BLaER1 (cell line): ENCODE data around the gene PRMT7.

Source experiments
- H3K27ac ChIP-seq: shearing (Covaris generic); formaldehyde crosslinking; 2 replicates; pipeline ENCODE4 v1.8.1; 2022
- H3K27me3 ChIP-seq: shearing (Covaris generic); formaldehyde crosslinking; 2 replicates; pipeline ENCODE4 v1.8.1; 2022
- H3K36me3 ChIP-seq: shearing (Covaris generic); formaldehyde crosslinking; 2 replicates; pipeline ENCODE4 v1.8.1; 2022
- H3K4me1 ChIP-seq: shearing (Covaris generic); formaldehyde crosslinking; 2 replicates; pipeline ENCODE4 v1.8.1; 2022
- H3K4me2 ChIP-seq: shearing (Covaris generic); formaldehyde crosslinking; 2 replicates; pipeline ENCODE4 v1.8.1; 2022
- H3K4me3 ChIP-seq: shearing (Covaris generic); formaldehyde crosslinking; 2 replicates; pipeline ENCODE4 v1.8.1; 2022
- H3K9ac ChIP-seq: shearing (Covaris generic); formaldehyde crosslinking; 2 replicates; pipeline ENCODE4 v1.8.1; 2022
- H3K9me3 ChIP-seq: shearing (Covaris generic); formaldehyde crosslinking; 2 replicates; pipeline ENCODE4 v1.8.1; 2022
- H4K20me1 ChIP-seq: shearing (Covaris generic); formaldehyde crosslinking; 2 replicates; pipeline ENCODE4 v1.8.1; 2022
- Cebpa-rat ChIP-seq: shearing (Covaris generic); IDR thresholded peaks from 2 replicates; pipeline ENCODE4 v1.8.1; 2022

Gene PRMT7

DNA sequence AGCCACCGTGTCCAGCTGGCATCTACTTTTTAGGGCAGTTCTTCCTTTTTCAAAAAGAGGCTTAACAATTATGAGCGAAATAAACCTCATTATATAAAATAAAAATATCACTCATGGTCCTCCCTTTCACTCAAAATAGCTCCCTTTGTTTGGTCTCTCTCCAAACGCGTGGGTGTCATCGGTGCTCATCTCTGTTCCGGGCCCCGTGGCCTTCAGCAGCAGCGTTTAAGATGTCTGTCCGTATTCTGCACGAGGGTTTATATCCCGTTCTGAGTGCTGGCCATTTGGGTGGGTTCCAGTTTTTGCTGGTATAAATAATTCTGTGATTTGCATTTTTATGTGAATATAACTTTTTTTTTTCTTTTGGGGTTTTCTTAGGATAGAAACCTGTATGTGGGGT lies 33.4 kb downstream of the PRMT7 start:
- Histone ChIP-seq H3K27me3 (no peaks in the 10 kb centered on the region), H3K9ac (no peak overlapping the region), H3K4me3 (no peak overlapping the region), H3K4me2 (no peak overlapping the region), H3K9me3 (no peaks in the 10 kb centered on the region), H3K36me3 (peaks cover 89% of the 10 kb centered on the region), H3K27ac (no peak overlapping the region), H4K20me1 (peaks cover 44% of the 10 kb centered on the region), H3K4me1 (peaks cover 54% of the 10 kb centered on the region)
- TF ChIP-seq Cebpa-rat: no peak

DNA sequence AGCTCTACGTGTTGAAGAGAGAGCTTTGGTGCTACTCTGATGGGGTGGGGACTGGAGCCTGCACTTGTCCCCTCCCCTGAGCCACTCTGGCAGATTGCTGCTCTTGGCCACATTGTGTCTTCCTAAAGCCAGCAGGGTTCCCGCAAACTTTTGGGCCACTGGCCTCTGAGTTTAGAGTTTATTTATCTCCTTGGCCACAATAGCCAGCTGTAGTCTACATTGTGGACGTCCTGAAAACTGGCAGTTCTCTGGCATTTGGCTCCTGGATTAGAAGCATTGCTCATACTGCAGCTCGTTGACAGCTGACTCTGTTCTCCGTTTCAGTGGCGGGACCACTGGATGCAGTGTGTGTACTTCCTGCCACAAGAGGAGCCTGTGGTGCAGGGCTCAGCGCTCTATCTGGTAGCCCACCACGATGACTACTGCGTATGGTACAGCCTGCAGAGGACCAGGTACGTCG lies 34.6 kb downstream of the PRMT7 start:
- H3K4me3 ChIP-seq: no peak overlapping the region
- TF ChIP-seq Cebpa-rat: no peak
- H4K20me1 ChIP-seq: peaks cover 52% of the 10 kb centered on the region
- H3K9ac ChIP-seq: no peak overlapping the region
- H3K4me2 ChIP-seq: peak overlapping the region; percentile 18
- no peaks in the 10 kb centered on the region for H3K9me3 ChIP-seq
- H3K4me1 ChIP-seq: peaks cover 54% of the 10 kb centered on the region
- no peak overlapping the region for H3K27ac ChIP-seq
- H3K27me3 ChIP-seq: no peaks in the 10 kb centered on the region
- peaks cover 89% of the 10 kb centered on the region for H3K36me3 ChIP-seq

DNA sequence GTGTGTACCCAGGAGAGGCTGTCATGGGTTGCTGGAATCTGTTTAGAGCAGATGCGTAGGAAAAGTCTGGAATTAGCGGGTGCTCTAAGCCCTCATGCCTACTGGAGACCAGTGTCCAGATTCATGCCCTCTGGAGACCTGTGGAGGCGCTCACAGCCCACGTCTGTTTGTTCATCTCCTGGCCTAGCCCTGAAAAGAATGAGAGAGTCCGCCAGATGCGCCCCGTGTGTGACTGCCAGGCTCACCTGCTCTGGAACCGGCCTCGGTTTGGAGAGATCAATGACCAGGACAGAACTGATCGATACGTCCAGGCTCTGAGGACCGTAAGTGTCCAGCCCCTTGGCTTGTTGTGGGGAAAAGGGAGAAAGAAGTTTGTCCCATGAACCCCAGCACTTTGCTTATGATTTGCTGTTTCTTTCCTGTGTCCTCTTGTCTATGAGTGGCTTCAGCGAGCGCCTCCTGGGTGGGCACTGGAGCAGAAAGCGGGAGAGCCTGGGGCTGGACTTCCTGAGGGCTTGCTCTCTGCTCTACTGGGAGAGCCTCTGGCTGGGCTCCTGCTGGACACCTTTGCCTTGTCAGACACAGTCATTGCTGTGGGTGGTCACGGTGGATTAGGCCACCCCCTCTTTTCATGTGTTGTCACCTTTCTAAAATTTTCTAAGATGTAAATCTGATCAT lies 35.3 kb downstream of the PRMT7 start:
- H3K4me1 ChIP-seq: peaks cover 61% of the 10 kb centered on the region
- no peak for TF ChIP-seq Cebpa-rat
- H3K9ac ChIP-seq: no peak overlapping the region
- peaks cover 89% of the 10 kb centered on the region for H3K36me3 ChIP-seq
- H3K9me3 ChIP-seq: no peaks in the 10 kb centered on the region
- H3K27ac ChIP-seq: no peak overlapping the region
- no peak overlapping the region for H3K4me3 ChIP-seq
- peak overlapping the region; percentile 69 for H3K4me2 ChIP-seq
- H4K20me1 ChIP-seq: peaks cover 59% of the 10 kb centered on the region
- no peaks in the 10 kb centered on the region for H3K27me3 ChIP-seq

DNA sequence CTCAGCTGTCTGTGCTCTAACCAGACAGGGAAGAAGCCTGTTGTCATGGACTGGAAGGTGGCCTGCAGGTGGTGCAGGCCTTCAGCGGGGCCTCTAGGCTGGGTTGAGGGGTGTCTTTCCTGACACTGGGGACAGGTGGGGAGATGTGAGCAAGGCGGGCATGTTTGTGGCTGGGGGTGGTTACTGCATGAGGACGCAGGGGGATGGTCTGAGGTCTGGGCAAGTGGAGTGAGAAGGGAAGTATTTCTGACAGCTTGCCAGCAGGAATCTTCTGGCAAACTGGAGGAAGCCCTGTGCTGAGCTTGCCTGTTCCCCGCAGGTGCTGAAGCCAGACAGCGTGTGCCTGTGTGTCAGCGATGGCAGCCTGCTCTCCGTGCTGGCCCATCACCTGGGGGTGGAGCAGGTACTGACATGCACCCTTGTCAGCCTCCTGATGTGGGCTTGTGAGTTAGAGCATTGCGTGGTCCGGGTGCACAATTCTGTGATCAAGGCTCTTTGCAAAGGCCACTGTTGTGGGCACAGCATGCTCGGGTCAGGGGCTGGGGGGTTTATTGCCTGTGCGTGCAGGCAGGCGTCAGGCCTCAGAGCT lies 36.2 kb downstream of the PRMT7 start:
- peaks cover 66% of the 10 kb centered on the region for H4K20me1 ChIP-seq
- no peak for TF ChIP-seq Cebpa-rat
- peak overlapping the region; percentile 69 for H3K4me2 ChIP-seq
- no peak overlapping the region for H3K27ac ChIP-seq
- H3K4me1 ChIP-seq: peaks cover 69% of the 10 kb centered on the region
- H3K9me3 ChIP-seq: no peaks in the 10 kb centered on the region
- peak overlapping the region; percentile 3; the same call in 1 of the 2 replicates for H3K9ac ChIP-seq
- H3K4me3 ChIP-seq: no peak overlapping the region
- peaks cover 88% of the 10 kb centered on the region for H3K36me3 ChIP-seq
- no peaks in the 10 kb centered on the region for H3K27me3 ChIP-seq

DNA sequence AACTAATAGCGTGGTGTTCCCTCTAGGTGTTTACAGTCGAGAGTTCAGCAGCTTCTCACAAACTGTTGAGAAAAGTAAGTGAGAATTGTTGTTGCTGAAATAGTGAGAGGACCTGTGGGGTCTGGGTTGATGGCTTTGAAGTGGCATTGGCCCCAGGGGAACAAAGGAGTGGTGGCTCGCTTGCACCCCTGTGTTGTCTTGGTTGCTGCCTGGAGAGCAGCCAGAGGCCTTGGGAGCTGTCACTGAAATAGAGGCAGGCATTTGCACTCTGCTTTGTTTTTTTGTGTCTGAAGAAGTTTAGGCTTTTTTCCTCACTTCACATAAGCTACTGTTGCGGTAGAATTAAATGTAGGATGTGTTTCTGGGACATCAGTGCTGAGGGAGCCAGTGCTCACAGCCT lies 36.8 kb downstream of the PRMT7 start:
- no peak for TF ChIP-seq Cebpa-rat
- H3K4me3 ChIP-seq: no peak overlapping the region
- H3K9ac ChIP-seq: peak overlapping the region; percentile 3; the same call in 1 of the 2 replicates
- peaks cover 72% of the 10 kb centered on the region for H4K20me1 ChIP-seq
- H3K36me3 ChIP-seq: peaks cover 88% of the 10 kb centered on the region
- H3K9me3 ChIP-seq: no peaks in the 10 kb centered on the region
- H3K4me1 ChIP-seq: peaks cover 75% of the 10 kb centered on the region
- no peaks in the 10 kb centered on the region for H3K27me3 ChIP-seq
- peak overlapping the region; percentile 69 for H3K4me2 ChIP-seq
- no peak overlapping the region for H3K27ac ChIP-seq

DNA sequence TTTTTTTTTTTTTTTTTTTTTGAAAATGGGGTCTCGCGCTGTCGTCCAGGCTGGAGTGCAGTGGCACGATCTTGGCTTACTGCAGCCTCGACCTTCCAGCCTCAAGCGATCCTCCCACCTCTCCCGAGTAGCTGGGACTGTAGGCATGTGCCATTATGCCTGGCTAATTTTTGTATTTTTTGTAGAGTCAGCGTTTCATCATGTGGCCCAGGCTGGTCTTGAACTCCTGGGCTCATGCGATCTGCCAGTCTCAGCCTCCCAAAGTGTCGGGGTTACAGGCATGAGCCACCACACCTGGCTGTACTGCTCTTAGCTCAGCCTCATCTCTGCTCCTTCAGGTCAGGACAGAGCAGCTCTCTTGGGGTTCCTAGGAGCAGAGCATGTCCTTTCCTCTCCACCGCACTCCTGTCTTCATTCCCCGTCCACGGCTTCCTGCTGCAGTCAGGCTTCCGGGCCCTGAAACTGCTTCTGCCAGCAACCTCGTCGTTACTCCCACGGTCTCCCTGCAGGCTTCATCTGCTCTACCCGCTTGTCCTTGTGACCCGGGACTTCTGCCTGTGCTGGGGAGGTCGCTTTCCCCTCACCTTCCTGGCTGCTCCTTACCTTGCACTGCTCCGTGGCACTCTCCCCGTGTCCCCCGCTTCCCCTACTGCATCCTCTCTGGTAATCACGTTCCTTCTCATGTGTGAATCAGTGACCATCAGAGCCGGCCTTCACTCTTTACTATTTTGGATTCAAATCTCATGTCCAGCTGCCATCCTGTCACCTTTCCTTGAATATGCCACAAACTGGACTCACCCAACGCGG lies 38.0 kb downstream of the PRMT7 start:
- no peak overlapping the region for H3K27ac ChIP-seq
- H3K4me2 ChIP-seq: peak overlapping the region; percentile 69
- peaks cover 88% of the 10 kb centered on the region for H3K36me3 ChIP-seq
- peaks cover 82% of the 10 kb centered on the region for H3K4me1 ChIP-seq
- no peaks in the 10 kb centered on the region for H3K27me3 ChIP-seq
- no peaks in the 10 kb centered on the region for H3K9me3 ChIP-seq
- no peak for TF ChIP-seq Cebpa-rat
- H3K4me3 ChIP-seq: no peak overlapping the region
- peaks cover 85% of the 10 kb centered on the region for H4K20me1 ChIP-seq
- 0 out of 2 replicates have a peak overlapping the region, but pooled peaks have one; percentile 16 for H3K9ac ChIP-seq

DNA sequence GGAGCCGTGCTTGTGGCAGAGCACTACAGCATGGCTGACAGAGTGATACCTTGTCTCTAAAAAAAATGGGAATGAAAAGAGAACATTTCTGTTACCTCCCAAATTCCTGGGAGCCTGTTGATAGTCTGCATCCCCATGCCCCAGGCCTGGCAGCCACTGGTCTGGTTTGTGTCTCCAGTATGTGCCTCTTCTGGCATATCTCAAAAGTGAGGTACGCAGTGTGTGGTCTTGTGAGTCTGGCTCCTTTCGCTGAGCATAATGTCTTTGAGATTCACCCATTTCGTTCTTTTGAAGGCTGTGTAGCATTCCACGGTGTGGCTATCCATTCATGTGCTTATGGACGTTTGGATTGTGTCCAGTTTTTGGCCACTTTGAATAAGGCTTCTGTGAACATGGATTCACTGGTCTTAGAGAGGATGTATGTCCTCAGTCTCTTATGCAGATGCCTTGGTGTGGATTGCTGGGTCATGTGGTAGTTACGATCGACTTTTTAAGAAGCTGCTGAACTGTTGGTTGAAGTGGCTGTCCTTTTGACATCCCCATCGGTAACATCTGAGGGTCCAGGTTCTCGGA lies 39.1 kb downstream of the PRMT7 start:
- Histone ChIP-seq H3K27ac (no peak overlapping the region), H3K4me3 (no peak overlapping the region), H3K36me3 (peaks cover 93% of the 10 kb centered on the region), H3K4me2 (peak overlapping the region; percentile 69), H3K9me3 (no peaks in the 10 kb centered on the region), H3K4me1 (peaks cover 90% of the 10 kb centered on the region), H3K27me3 (no peaks in the 10 kb centered on the region), H4K20me1 (peaks cover 95% of the 10 kb centered on the region), H3K9ac (no peak overlapping the region)
- no peak for TF ChIP-seq Cebpa-rat

DNA sequence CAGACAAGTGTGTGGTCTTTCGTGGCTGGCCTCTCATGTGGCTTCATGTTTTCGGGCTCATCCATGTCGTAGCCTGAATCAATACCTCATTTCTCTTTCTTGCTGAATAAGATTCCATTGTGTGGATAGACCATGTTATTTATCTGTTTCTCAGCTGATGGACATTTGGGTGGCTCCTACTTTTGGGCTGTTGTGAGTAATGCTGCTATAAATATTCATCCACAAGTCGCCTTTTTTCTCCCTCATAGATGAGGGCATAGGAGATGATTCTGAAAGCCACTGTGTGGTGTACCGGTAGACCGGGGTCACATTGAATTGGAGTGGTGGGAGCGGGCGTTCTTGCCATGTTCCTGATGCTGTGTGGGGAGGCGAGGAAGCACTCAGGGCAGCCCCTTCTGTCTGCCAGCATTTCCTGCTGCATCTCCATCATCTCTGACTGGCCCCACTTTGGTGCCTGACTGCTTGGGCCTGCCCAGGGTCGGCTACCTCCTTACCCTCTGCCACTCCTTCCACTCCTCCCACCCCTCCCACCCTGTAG lies 40.1 kb downstream of the PRMT7 start:
- Histone ChIP-seq H3K4me2 (peak overlapping the region; percentile 56; the same call in 1 of the 2 replicates), H4K20me1 (peaks cover 97% of the 10 kb centered on the region), H3K27me3 (no peaks in the 10 kb centered on the region), H3K9ac (no peak overlapping the region), H3K9me3 (no peaks in the 10 kb centered on the region), H3K27ac (no peak overlapping the region), H3K4me3 (no peak overlapping the region), H3K4me1 (peaks cover 90% of the 10 kb centered on the region), H3K36me3 (peaks cover 93% of the 10 kb centered on the region)
- TF ChIP-seq Cebpa-rat: no peak

DNA sequence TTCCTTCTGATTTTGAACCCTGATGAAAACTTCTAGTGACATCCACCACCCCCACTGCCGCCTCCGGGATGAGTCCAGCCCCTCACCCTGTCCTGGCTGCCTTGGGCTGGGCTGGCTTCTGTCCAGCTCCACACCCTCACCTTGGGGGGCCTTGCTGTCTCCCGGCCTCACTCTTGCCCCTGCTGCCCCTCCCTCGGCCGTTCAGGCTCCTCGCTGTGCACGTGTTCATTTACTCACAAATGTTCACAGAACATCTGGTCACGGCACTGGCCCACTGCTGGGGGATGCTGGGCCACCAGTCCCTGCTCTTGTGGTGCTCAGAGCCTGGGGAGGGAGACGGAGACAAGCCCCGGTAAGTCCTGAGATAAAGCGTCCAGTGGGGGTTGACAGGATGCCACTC lies 40.6 kb downstream of the PRMT7 start:
- Histone ChIP-seq H4K20me1 (peaks cover 97% of the 10 kb centered on the region), H3K4me3 (no peak overlapping the region), H3K27me3 (no peaks in the 10 kb centered on the region), H3K27ac (0 out of 2 replicates have a peak overlapping the region, but pooled peaks have one; percentile 20), H3K36me3 (peaks cover 87% of the 10 kb centered on the region), H3K9me3 (no peaks in the 10 kb centered on the region), H3K9ac (no peak overlapping the region), H3K4me2 (peak overlapping the region; percentile 56), H3K4me1 (peaks cover 90% of the 10 kb centered on the region)
- TF ChIP-seq Cebpa-rat: no peak
